GM23338 (cell line): ENCODE results near the gene FIGN.

Experiments used
- CTCF ChIP-seq, 2 experiments: fragments of 200-600 bp in 1 of 2; sonication (generic) in 1 of 2; conservative IDR thresholded peaks; 2 replicates each; pipeline versions ENCODE4 v1.5.1 to v1.6.1; 2016 to 2017; ENCODE audit warnings: antibody characterized with exemption in 2 of 2, low read depth in 2 of 2, mild to moderate bottlenecking in 2 of 2, moderate library complexity in 1 of 2
- ETS1 ChIP-seq: IDR thresholded peaks from 2 replicates; pipeline ENCODE4 v1.6.1; 2016; ENCODE audit warnings: antibody characterized with exemption
- EZH2 ChIP-seq: fragments of 200-600 bp; sonication (generic); IDR thresholded peaks from one replicate; pipeline ENCODE4 v1.8.0; 2017; ENCODE audit warnings: antibody characterized with exemption, mild to moderate bottlenecking, low read depth; ENCODE audit not compliant: unreplicated experiment
- EZH2phosphoT487 ChIP-seq: fragments of 200-600 bp; sonication (generic); IDR thresholded peaks from one replicate; pipeline ENCODE4 v1.8.1; 2018; ENCODE audit warnings: antibody characterized with exemption; ENCODE audit not compliant: unreplicated experiment
- JUNB ChIP-seq: IDR thresholded peaks from one replicate; pipeline ENCODE4 v1.6.1; 2016; ENCODE audit warnings: antibody characterized with exemption; ENCODE audit not compliant: unreplicated experiment
- POLR2AphosphoS5 ChIP-seq: IDR thresholded peaks from 2 replicates; pipeline ENCODE4 v1.6.1; 2016; ENCODE audit warnings: antibody characterized with exemption, low read depth

GRCh38 chr2:163713534-163714311 is 22.1 kb downstream of the FIGN start:
- TF ChIP-seq CTCF (conservative IDR thresholded peaks at IDR 0.05; ENCODE audit: low read depth in 2 of 2) = no peak
- no peak for TF ChIP-seq POLR2AphosphoS5
- TF ChIP-seq EZH2phosphoT487 = no peak
- TF ChIP-seq JUNB = no peak
- no peak for TF ChIP-seq ETS1
- TF ChIP-seq EZH2 = no peak
